ENCODE results near the gene WDR73. TPM values are rescaled to one million over a fixed set of nuclear protein-coding genes. Genes with fewer than 3 reads are reported as not detected.

The WDR73 gene
- total and polyA plus RNA-seq, 9 of the 15 experiments (the other 6 are each of a cell fraction or from before 2014, with no cell fraction given): 9.2 to 25.4 (median 21.7) TPM

- Histone ChIP-seq H3K9ac (ENCODE audit: insufficient read depth in 1 of 2, low read depth in 2 of 2, low read length in 2 of 2) (no peak overlapping the region), H3K27ac (ENCODE audit: extremely low read depth, low read depth, low read length) (no peak overlapping the region), H3K4me3 (no peak overlapping the region), H3K9me3 (replicated peaks; ENCODE audit: control insufficient read depth, insufficient read depth, low read depth, low read length) (no peaks in the 10 kb centered on the region), H3K4me1 (replicated peaks in 1 of 2; ENCODE audit: control insufficient read depth in 2 of 2, insufficient read depth in 2 of 2, low read length in 2 of 2) (peaks cover 13 to 20% of the 10 kb centered on the region in 2 experiments; a peak in 4 of 5 replicates), H3K36me3 (ENCODE audit: control insufficient read depth, insufficient read depth, low read length) (peaks cover 77% of the 10 kb centered on the region), H4K20me1 (replicated peaks; ENCODE audit: control insufficient read depth, insufficient read depth, low read length) (no peaks in the 10 kb centered on the region; the same call in 1 of the 2 replicates), H3K27me3 (ENCODE audit: control insufficient read depth in 2 of 2, insufficient read depth in 2 of 2, low read length in 2 of 2) (no peaks in the 10 kb centered on the region), H3K79me2 (ENCODE audit: control insufficient read depth, insufficient read depth, low read length) (peaks cover 11% of the 10 kb centered on the region), H3K9me1 (ENCODE audit: control insufficient read depth, insufficient read depth, low read length) (peaks cover 9% of the 10 kb centered on the region), H3K4me2 (ENCODE audit: insufficient read depth, low read length) (no peak overlapping the region), H2AFZ (ENCODE audit: low read depth, low read length) (no peak overlapping the region)
- ATAC-seq (no peak), FAIRE-seq (no peak), DNase-seq (ENCODE audit: extremely low read depth in 1 of 4, low spot score in 3 of 4) (no peak)
- intact Hi-C loops (cut with micrococcal nuclease): no loop called here
- WGBS (ENCODE audit: insufficient coverage, low coverage, missing lambda C conversion rate): 79% methylated on average over 3 of the region's 3 CpGs
- no TSS peak for BruUV-seq (replicated peaks)
- ChIA-PET CTCF (ENCODE audit: low intra/inter-chr PET ratio) (no interaction called here), POLR2A (interaction anchor here (0.5 to 2.5 kb wide), 7 partner anchors 8 to 184 kb away, joined by 3 to 11 read pairs (median 4); no protein-coding TSS in a partner anchor)
- in situ Hi-C loops (cut with MboI): no loop called here
- no peak for TF ChIP-seq SMARCE1 (IDR thresholded peaks at IDR 0.05)
- no peak for TF ChIP-seq HDGF (IDR thresholded peaks at IDR 0.05)
- no peak for TF ChIP-seq MEF2D (tag; conservative IDR thresholded peaks at IDR 0.05; ENCODE audit: low read depth)
- no peak for TF ChIP-seq SMC3 (conservative IDR thresholded peaks at IDR 0.05; ENCODE audit: insufficient read depth, low read depth, low read length)
- TF ChIP-seq SNIP1 (IDR thresholded peaks at IDR 0.05; ENCODE audit: low read depth): no peak
- no peak for TF ChIP-seq PREB (CRISPR knock-in tag; IDR thresholded peaks at IDR 0.05)
- no peak for TF ChIP-seq ILK (tag; IDR thresholded peaks at IDR 0.05; ENCODE audit: borderline replicate concordance, low read depth)
- TF ChIP-seq RAD21 (CRISPR knock-in tag; conservative IDR thresholded peaks at IDR 0.05 in 1 of 2, IDR thresholded peaks at IDR 0.05 in 1 of 2): no peak
- no peak for TF ChIP-seq KAT2B (IDR thresholded peaks at IDR 0.05; ENCODE audit: low read depth, low read length)
- TF ChIP-seq ZNF583 (CRISPR knock-in tag; IDR thresholded peaks at IDR 0.05): no peak
- no peak for TF ChIP-seq CHD7 (IDR thresholded peaks at IDR 0.05; ENCODE audit: low read depth, low read length)
These were observed 5.5 kb downstream of the WDR73 start for GRCh38 chr15:84648539-84648938.
